T follicular helper cell (primary cell): Measurements from ENCODE around the gene PCDHGA4.
"Not testable (repeated sequence)": the region's sequence is repeated elsewhere in the genome, so short reads cannot be mapped to it uniquely, and the experiment has no call there.

Source experiments
- DNase-seq: peaks from one replicate; pipeline ENCODE4 v3.0.0-alpha.2; 2020; ENCODE audit warnings: low read depth
- total RNA-seq, 2 experiments: gene quantifications; one replicate each; lab custom pipeline; 2026; lab: John Stamatoyannopoulos, UW

The PCDHGA4 gene
- 0 to 0.13 reads per million in 2 experiments for total RNA-seq

DNA sequence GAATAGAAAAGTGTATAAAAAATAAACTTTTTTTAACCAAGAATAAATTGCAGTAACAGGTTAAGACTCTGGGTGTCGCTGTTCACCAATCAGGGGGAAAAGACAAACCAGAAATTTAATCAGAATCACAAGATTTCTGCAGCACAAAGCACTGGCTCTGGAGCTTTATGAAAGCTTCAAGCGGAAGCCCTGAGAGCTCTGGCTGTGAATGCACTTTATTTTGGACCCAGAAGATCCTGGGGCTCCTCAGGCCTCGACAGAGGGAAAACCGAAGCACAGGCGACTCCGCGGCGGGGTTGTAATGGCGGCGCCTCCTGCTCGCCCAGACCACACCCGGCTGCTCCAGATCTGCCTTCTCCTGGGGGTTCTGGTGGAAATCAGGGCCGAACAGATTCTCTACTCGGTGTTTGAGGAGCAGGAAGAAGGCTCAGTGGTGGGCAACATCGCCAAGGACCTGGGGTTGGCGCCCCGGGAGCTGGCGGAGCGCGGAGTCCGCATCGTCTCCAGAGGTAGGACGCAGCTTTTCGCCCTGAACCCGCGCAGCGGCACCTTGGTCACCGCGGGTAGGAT, at the start of gene PCDHGA4:
TSS of gene PCDHGA4 (plus strand) at position 122 of the 570 bp plus-strand sequence. CDS start at position 209, 87 bp downstream.
- no peak for DNase-seq

DNA sequence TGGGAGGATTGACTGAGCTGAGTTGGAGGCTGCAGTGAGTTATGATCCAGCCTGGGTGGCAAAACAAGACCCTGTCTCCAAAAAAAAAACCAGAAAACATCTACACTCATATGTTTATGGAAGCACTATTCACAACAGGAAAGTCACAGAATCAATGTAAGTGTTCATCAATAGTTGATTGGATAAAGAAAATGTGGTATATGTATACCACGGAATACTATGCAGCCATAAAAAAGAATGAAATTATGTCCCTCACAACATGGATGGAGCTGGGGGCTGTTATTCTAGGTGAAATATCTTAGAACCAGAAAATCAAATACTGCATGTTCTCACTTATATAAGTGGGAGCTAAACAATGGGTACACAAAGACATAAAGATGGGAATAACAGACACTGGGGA, 48.2 kb upstream of the PCDHGA4 start:
- no peak for DNase-seq

GRCh38 chr5:141313711-141314110, 41.1 kb upstream of the PCDHGA4 start:
- DNase-seq = no peak

DNA sequence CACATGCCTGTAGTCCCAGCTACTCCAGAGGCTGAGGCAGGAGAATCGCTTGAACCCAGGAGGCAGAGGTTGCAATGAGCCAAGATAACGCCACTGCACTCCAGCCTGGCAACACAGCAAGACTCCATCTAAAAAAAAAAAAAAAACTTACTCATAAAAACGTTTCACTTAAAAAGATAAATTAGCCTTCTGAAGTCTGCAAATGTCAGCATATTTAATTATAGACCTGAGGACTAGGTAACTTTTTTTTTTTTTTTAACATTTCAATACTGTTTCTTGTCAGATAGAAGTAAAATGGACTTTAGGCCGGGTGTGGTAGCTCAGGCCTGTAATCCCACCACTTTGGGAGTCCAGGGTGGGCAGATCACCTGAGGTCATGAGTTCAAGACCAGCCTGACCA, 37.9 kb upstream of the PCDHGA4 start:
- not testable (repeated sequence) for DNase-seq

DNA sequence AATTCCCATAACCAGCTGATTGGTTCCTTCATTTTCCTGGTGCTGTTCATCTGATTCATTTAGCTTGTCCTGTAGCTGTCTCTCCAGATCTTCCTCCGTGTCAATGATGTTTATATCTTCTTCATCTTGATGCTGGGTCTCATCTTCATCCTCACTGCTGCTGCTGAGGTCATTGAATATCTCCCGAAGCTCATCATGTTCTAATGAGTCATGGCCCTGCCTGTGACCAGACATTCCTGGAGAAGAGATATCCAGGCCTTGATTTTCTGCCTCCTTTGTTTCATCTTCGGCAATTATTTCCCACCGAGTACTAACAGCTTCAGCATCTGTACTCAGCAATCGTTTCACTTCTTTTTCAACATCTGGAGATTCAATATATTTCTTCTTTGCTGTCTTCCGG, 35.6 kb upstream of the PCDHGA4 start:
- no peak for DNase-seq

GRCh38 chr5:141319699-141320098, 35.1 kb upstream of the PCDHGA4 start:
- no peak for DNase-seq

DNA sequence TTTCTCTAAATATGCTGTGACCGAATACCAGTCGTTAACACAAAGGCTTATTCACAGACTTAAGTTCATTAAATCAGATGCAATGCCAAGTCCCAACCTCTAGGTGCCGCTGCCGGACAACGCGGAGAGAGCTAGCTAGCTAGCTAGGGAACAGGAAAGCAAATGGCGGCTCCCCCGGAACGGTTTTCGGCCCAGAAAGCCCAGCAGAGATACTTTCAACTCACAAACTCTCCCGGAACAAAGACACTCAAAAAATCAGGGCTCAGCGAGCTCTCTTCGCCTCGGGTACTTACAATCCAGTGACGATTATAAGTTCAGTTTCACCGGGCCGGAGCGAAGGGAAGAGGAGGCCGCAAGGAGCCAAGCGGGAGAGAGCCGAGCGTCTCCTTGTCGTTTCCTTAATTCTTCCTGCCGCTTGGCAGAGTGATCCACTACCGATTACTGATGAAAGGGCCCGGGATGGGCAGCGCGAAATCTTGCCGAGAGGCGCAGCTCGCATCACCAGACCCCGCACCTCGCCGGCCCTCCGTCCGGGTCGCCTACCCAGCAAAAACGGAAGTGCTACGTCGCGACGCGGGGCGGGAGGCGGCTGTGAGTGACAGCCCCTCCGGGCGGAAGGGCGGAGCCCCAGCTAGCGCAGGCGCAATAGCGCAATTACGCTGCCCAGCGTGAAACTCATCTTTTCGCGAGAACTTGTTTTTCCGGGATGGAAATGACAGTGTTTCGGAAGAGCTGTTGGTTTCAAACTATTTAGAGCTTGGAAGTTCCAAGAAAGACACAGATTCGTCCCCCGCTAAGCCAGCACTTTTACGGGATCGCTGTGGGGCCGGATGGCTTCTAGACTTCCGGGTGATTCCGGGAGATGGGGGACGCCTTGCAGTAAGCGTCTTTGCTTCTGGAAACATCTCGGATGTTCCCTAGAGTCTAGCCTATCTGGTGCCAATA, 34.3 kb upstream of the PCDHGA4 start, which contains the start of gene TAF7:
TSS of gene TAF7 (minus strand) at position 560 of the 945 bp plus-strand sequence. CDS start 740 bp downstream, outside the sequence.
- peak; percentile 86 for DNase-seq

DNA sequence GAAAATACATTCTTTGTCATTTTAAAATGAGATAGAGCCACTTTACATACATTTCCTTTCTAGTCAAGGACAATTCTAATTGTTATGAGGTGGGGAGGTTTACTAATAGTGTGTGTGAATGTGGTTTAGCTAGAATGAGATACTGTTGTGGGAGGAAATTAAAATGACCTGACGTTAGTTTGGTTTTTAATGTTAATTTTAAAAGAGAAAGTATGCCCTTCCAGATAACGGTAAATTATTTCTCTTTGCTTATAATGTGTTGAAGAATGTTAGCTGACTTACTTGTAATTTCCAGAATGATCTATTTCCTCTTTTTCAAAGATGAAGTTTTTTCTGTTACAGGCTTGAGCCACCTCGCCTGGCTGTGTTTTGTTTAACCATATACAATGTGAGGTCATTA, 32.6 kb upstream of the PCDHGA4 start:
- DNase-seq = no peak

DNA sequence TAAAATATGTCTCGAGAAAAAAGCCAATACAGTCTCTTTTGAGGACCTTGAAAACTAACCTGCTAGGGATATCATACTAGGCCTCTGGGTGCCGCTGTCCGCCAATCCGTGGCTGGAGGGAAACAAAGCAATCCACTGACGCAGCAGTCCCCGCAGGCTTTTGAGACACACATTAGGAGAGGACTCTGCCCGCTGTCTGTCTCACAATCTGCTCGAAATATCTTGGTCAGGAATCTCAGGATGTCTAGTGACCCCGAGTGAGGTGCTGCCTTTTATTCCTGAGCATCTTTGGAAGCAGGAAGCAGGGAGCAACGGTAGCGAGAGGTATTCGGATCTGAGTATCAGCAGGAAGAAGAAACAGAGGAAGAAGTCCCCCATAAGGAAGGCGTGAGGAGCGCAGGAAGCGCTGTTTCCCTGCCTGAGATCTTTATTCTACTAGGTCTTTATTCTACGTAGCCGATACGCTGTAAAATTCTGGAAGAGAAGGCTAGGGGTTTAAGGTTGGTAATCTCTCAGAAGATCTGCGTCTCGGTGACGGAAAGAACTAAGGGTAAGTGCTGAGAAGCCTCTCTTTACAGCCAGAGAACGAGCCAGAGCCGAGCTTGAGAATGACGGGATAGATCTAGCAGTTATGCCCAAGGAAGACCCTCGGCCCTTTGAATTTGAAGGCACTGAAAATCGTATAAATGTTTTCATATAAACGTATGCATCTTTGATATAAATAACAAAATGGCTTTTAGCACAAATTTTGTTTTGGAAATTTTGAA, 28.6 kb upstream of the PCDHGA4 start:
- peak; percentile 50 for DNase-seq

DNA sequence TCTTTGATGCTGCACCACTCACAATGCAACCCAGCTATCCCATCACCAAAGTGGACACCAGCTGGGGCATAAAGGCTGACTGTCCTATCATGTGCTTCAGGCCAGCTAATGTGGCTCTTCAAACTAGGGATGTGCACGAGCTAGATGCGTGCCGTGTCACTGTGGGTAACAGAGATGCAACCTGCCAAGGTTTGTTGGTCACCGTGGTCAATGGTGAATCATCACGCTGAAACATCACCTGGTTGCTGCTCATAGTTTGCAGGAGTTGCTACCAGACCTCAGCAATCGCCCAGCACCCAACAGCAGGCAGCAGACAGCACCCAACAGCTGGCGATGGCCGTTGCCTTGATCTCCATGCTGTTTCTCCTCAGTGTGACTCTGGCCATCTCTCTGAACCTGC, 26.6 kb upstream of the PCDHGA4 start:
- DNase-seq = no peak

DNA sequence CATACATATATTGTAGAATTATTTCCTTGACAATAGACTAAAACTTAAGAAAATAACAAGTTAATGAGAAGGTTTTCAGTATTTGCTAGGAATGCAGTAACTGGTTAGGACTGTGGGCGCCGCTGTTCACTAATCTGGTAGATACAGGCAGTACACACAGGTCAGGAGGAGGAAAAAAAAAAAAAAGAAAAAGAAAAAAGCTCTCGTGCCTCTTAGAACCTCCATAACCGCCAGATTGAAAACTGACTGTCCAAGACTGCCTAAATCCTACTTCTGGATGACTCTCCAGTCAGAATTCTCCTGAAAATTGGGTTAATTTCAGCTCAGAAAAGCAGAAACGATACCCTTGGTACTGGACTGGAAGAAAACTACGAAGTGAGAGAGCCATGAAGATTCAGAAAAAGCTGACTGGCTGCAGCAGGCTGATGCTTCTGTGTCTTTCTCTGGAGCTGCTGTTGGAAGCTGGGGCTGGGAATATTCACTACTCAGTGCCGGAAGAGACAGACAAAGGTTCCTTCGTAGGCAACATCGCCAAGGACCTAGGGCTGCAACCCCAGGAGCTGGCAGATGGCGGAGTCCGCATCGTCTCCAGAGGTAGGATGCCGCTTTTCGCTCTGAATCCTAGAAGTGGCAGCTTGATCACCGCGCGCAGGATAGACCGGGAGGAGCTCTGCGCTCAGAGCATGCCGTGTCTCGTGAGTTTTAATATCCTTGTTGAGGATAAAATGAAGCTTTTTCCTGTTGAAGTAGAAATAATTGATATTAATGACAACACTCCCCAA, 24.3 kb upstream of the PCDHGA4 start, which contains the start of gene PCDHGA1:
TSS of gene PCDHGA1 (plus strand) at position 216 of the 782 bp plus-strand sequence.
- no peak for DNase-seq

- DNase-seq = not testable (repeated sequence)
Measured at GRCh38 chr5:141332571-141332970, 22.2 kb upstream of the PCDHGA4 start.

GRCh38 chr5:141338538-141339306, 16.1 kb upstream of the PCDHGA4 start, which contains the start of gene PCDHGA2:
TSS of gene PCDHGA2 (plus strand) at chr5:141338760.
- no peak for DNase-seq

DNA sequence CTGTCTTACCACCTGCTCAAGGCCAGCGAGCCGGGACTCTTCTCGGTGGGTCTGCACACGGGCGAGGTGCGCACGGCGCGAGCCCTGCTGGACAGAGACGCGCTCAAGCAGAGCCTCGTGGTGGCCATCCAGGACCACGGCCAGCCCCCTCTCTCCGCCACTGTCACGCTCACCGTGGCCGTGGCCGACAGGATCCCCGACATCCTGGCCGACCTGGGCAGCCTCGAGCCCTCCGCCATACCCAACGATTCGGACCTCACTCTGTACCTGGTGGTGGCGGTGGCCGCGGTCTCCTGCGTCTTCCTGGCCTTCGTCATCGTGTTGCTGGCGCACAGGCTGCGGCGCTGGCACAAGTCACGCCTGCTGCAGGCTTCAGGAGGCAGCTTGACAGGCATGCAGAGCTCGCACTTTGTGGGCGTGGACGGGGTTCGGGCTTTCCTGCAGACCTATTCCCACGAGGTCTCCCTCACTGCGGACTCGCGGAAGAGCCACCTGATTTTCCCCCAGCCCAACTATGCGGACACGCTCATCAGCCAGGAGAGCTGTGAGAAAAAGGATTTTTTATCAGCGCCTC, 14.0 kb upstream of the PCDHGA4 start:
- DNase-seq = not testable (repeated sequence)

DNA sequence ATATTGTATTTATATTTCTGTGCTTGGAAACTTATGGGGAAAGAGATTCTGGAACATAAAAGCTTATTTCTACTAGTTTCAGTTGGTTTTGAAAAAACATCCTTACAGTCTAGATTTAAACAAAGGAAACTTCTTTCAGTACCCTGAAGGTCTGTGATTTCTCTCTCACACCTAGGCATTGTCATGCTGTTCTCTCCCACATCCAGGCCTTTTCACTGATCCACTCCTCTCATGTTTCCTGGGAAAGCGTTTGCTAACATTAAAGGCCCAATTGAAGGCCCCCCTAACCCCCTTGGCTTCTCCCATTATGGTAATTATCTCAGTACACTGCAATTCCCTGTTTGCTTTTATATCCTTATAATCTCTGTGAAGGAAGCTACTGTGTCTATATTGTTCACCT, 12.0 kb upstream of the PCDHGA4 start:
- no peak for DNase-seq

DNA sequence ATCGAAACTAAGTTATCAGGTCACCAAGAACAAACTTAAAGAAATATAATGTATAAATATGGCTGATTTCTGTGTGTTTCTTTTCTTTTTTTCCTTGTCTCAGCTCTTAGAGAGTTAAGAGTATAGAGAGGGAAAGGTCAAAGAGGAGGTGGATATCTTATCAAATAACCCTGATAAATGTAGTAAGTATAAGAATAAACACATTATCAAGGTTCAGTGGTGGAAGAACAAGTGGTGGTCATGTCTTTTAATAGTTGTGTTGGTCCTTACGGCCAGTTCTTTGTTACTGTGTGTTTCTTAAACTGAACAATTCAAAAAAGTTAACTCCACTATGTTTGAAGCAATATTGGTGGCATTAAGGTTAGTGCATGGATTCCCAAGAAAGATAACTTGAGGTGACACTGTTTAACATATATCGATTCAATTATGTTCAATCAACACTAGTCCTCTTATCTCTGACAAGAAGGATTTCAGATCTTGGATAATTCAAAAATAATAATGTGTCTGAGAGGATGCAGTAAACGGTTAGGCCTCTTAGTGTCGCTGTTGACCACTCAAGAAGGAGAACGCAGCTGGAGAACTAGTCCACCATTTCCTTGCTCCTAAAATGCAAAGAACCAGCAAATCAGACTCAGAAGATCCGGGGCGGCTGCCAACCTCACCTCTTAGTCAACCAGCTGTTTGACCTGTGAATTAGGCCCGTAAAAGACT, 11.4 kb upstream of the PCDHGA4 start, which contains the start of gene PCDHGA3:
TSS of gene PCDHGA3 (plus strand) at position 588 of the 711 bp plus-strand sequence. CDS start 205 bp downstream, outside the sequence.
- no peak for DNase-seq

DNA sequence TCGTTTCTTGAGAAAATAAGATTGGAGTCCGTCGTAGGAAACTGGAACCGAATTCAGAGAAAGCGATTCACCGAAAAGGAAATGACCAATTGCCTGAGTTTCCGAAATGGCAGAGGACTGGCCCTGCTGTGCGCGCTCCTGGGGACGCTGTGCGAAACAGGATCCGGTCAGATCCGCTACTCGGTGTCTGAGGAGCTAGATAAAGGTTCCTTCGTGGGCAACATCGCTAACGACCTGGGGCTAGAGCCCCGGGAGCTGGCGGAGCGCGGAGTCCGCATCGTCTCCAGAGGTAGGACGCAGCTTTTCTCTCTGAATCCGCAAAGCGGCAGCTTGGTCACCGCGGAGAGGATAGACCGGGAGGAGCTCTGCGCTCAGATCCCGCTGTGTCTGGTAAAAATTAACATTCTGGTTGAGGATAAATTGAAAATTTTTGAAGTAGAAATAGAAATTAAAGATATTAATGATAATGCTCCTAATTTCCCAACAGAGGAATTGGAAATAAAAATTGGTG, 10.8 kb upstream of the PCDHGA4 start:
- DNase-seq = no peak

- no peak for DNase-seq
Measured at GRCh38 chr5:141345327-141345726, 9.5 kb upstream of the PCDHGA4 start.

- DNase-seq = not testable (repeated sequence)
Measured at GRCh38 chr5:141346017-141346416, 8.8 kb upstream of the PCDHGA4 start.
